Middle frontal gyrus (tissue), 1 donor: Measurements from ENCODE around the gene MIA.
A peak's percentile ranks its signal among the peaks of the same experiment; 100 is the strongest.
"Not testable (repeated sequence)": the region's sequence is repeated elsewhere in the genome, so short reads cannot be mapped to it uniquely, and the experiment has no call there.

ENCODE experiments used
- DNase-seq: peaks from one replicate; pipeline ENCODE4 v3.0.0-alpha.2; 2015; ENCODE audit warnings: low spot score; ENCODE audit errors: extremely low spot score

Gene MIA

DNA sequence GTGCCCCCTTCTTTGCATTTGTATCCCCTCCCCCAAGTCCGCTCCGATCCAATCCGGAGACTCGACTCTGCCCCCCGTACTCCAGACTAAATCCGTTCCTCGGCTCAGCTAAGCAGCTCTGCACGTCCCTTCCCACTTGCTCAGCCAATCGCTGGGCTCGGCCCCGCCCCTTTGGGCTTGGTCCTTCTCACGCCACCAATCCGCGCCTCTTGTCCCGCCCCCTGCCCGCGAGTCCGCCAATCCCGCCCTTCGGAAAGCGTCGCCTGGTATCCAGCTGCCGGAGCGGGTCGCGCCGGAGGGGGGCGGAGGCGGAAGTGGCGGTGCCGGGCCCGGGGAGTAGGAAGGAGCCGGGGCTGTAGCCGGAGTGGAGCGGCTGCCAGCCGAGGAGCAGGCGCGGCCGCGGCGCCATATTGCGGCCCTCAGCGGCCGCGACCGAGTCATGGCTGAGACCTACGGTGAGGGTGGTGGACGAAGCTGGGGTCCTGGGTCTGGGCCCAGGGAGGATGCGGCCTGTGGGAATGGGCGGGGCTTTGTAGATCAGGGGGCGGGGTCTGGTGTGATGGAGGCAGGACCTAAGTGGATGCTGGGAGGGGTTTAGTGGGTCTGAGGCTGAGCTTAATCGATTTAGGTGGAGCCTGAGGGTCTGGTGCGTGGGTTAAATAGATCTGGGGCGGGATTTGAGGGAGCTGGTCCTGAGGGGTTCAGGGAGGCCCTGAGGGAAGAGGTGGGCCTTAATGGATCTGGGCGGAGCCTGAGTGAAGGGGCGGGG lies 2.8 kb downstream of the MIA start, which contains the start of gene RAB4B:
Gene RAB4B (plus strand): TSS at position 311 of the 769 bp plus-strand sequence. CDS start 129 bp downstream, at position 440.
- DNase-seq: peak; percentile 99

DNA sequence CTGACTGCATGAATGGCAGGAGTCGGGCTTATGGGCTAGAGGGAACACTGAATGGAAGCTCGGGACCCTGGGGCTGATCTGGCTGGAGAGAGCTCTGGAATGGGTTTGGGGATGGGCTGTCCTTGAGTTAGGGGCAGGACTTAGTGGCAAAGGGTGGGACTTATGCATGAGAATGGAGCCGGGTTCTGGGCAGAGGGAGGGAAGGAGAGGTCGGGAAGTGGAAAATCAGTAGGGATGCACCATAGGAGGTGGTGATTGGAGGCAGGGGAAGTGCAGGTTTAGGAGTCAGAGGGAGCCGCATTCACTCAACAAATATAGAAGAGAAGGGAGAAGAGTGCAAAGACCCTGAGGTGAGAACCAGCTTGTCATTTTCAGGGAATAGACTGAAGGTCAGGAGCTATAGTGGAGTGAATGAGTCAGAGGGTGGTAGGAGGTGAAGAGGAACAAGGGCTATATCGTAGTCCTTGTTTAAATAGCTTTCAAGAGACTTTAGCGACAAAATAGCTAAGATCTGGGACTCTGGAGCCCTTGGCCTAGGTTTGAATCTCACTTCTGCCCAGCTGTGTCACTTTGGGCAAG lies 3.5 kb downstream of the MIA start:
- DNase-seq: no peak

DNA sequence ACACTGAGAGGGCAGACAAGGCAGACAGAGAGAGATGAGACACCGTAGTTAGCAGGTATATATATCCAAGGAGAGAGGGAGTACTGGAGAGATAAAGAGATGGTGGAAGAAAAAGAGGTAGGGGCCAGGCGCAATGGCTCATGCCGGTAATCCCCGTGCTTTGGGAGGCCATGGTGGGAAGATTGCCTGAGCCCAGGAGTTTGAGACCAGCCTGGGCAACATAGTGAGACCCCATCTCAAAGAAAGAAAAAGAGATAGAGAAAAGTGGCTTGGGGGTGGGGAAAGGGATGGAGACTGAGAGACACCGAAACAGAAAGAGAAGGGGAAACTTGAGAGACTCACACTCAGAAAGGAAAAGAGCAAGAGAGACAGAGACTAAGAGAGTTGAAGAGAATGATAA lies 5.3 kb downstream of the MIA start:
- DNase-seq: no peak

DNA sequence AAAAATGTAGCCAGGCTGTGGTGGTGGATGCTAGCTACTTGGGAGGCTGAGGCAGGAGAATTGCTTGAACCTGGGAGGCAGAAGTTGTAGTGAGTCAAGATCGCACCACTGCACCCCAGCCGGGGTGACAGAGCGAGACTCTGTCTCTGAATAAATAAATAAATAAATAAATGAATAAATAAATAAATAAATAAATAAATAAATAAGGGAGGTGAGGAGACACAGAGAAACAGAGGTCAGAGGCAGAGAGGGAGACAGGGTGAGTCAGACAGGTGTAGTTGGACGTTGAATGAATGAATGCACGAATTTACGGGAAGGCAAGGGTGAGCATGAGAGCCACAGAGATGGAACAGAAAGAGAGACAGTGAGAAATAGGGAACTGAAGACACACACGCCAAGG lies 5.8 kb downstream of the MIA start:
- no peak for DNase-seq

DNA sequence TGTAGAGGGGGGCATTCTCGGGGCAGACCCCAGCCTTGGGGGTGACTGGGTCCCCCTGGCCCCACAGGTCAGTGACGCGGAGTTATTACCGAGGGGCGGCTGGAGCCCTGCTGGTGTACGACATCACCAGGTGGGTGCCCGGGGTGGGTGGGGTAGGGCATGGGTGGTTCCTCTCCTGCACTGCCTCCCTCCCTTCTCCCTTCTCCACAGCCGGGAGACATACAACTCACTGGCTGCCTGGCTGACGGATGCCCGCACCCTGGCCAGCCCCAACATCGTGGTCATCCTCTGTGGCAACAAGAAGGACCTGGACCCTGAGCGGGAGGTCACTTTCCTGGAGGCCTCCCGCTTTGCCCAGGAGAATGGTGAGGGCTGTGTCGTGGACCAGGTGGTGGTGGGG lies 8.4 kb downstream of the MIA start:
- DNase-seq: no peak

DNA sequence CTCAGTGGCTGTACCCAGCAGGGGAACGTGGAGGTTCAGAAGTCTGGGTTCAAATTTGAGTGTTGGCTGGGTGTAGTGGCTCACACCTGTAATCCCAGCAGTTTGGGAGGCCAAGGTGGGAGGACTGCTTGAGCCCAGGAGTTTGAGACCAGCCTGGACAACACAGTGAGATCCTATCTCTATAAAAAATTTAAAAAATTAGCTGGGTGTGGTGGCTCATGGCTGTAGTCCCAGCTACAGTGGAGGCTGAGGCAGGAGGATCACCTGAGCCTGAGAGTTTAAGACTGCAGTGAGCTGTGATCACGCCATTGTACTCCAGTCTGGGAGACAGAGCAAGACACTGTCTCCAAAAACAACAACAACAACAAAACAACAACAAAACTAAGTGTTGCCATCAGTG lies 8.8 kb downstream of the MIA start:
- DNase-seq: not testable (repeated sequence)

DNA sequence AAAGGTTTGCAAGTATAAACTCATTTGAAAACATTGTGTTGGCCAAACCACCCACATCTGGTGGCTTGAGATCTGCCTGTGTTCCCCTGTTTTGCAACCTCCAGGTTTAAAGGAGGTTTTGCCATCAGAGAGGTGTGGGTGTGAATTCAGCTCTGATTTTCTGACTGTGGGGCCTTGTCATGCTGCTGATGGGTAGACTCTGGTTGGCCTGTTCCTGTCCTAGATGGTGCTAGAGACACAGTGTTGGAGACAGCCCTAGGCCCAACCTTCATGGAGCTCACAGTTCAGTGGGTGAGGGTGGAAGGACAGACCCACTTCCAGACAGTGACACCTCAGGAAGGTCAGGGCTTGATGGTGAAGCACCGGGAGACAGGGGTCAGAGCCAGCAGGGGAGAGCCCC lies 10.2 kb downstream of the MIA start:
- DNase-seq: no peak

DNA sequence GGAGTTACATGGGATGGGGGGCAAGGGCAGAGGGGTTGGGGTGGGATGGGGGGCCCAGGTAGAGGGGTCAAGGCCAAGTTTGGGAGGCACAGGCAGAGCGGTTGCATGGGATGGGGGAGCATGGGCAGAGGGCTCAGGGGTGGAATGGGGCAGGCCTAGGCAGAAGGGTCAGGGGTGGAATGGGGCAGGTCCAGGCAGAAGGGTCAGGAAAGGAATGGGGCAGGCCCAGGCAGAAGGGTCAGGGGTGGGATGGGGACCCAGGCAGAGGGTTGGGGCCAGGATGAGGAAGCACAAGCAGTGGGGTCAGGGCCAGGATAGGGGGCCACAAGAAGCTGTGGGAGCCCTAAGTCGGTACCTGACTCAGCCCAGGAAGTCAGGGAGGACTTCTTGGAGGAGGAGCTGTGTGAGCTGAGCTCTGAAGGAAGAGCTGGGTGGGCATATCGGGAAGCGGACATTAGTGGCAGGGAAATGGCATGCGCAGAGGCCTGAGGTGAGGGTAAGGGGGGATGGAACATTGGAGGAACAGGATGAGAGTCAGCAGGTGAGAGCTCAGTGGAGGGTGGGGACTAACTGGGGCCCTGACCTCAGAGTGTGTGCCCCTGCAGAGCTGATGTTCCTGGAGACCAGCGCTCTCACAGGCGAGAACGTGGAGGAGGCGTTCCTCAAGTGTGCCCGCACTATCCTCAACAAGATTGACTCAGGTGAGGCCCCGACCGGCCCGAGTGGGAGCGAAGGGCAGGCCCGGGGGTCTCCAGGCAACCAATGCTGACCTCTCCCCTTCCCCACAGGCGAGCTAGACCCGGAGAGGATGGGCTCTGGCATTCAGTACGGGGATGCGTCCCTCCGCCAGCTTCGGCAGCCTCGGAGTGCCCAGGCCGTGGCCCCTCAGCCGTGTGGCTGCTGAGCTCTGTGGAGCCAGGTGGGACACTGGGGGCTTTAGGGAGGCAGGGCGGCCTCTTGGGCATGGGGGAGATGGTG lies 11.0 kb downstream of the MIA start:
- DNase-seq: no peak

DNA sequence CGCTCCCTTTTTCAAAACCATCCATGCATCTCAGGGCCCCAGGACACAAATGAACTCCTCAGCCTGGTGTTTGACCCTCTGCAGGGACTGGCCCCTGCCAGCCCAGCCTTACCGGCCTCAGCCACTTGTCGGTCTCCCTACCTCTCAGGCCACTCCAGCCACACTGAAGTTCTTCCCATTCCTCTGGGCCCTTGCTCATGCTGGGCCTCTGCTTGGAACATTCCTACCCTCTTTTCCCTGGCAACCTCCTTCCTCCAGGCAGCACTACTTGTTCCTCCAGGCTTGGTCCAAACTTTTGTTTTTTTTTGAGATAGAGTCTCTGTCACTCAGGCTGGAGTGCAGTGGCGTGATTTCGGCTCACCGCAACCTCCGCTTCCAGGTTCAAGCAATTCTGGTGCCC lies 16.0 kb downstream of the MIA start:
- DNase-seq: no peak

DNA sequence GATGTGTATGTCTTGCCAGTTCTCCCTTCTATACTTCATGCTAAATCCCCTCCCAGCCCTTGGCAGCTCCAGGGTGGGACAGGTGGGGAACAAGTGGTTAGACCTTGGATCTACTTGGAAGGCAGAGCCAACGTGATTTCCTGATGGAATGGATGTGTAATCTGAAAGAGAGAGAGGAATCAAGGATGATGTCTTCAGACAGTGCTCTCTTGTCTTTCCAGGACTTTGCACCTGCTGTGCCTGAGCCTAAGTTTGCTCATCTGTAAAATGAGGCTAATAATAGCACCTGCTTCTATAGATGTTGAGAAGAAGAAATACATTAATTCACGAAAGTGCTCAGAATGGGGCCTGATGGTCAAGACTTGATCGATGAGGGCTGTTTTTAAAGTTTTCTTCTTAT lies 16.7 kb downstream of the MIA start:
- no peak for DNase-seq

DNA sequence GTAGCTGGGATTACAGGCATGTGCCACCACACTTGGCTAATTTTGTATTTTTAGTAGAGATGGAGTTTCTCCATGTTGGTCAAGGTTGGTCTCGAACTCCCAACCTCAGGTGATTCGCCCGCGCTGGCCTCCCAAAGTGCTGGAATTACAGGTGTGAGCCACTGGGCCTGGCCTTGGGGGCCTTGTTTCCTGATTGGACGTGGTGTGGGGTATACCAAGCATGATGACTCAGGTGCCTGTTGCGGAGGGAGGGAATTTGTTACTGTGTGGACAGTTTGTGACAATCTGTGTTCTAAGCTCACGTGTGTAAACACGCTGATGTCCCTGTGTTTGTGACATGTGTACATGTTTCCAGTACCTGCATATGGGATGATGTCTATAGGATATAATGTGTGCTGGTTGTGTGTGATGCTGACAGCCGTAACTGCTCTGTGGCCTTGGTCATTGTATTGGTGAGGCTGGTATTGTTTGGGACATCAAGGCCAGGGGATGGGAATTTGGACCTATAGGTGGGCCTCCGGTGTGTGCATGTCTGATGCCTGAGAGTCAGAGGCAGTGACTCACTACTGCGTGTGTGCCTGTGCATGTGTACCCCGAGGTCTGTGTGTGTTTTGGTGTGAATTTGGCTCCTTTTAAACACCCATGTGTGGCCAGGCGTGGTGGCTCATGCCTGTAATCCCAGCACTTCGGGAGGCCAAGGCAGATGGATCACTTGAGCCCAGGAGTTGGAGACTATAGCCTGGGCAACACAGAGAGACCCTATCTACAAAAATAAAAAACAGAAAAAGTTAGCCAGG lies 22.0 kb downstream of the MIA start:
- no peak for DNase-seq

DNA sequence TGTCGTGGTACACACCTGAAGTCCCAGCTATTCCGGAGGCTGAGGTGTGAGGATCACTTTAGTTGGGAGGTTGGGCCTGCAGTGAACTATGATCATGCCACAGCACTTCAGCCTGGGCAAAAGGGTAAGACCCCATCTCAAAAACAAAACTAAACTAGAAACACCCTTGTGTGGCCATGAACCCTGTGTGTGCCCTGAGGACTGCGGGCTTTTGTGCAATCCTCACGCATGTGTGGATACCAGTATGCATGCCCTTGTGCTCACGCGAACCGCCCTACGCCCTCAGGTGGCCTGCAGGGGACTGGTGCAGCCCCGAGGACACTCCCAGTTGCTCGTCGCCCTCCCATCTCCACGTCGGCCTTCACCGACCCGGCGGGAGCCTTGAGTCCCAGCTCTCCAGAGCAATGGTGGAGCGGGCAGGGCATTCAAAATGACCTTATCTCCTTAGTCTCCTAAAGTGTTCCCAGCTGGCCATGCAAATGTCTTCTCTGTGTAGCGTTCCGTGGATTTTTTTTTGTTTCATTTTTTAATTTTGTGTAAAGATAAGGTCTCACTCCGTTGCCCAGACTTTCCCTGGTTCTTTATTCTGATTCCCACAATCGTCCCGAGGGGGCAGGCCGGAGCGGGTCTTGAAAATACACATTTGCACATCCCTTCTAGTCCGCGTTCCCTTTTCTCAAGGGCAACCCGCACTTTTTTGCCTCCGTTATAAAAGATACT lies 22.8 kb downstream of the MIA start:
- DNase-seq: no peak

DNA sequence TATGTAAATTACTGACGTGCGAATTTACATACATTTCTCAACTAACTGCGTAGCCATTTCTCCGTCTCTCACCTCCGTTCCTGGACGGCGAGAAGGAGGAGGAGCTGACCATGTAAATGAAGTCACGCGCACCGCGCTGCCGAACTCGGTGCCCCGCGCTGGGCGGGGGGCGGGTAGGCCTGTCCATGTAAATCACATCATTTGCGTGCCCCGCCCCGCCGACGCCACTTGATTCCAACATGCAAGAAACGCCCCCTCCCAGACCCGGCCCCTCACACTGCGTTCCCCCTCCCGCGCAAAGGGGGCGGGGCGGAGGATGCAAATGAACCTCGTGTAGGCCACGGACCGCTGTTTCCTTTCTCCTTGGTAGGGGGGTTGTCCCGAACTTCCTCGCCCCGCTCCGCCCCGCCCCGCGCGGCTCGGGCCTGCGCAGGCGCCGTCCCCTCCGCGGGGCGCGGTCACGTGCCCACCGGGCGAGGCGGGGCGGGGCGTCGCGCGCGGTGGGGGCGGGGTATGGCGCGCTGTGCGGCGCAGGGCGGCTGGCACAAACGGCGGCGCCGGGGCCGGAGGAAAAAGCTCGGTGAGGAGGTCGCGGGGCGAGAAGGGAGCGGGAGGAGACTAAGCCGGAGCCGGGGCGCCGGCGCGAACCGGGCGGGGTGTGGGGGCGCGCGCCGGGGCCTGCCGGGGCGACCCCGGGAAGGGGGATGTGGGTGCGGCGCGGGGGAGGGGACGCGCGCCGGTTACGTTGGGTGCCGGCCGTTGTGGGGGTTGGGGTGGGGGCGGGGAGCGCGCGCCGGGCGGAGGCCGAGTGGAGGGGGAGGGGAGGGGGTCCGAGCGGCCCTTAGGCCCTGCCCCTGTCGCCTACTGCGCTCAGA lies 23.6 kb downstream of the MIA start, which contains the start of gene EGLN2:
Gene EGLN2 (plus strand): TSS at position 509 of the 875 bp plus-strand sequence. CDS start 1,382 bp downstream, outside the sequence.
- DNase-seq: peak; percentile 99

DNA sequence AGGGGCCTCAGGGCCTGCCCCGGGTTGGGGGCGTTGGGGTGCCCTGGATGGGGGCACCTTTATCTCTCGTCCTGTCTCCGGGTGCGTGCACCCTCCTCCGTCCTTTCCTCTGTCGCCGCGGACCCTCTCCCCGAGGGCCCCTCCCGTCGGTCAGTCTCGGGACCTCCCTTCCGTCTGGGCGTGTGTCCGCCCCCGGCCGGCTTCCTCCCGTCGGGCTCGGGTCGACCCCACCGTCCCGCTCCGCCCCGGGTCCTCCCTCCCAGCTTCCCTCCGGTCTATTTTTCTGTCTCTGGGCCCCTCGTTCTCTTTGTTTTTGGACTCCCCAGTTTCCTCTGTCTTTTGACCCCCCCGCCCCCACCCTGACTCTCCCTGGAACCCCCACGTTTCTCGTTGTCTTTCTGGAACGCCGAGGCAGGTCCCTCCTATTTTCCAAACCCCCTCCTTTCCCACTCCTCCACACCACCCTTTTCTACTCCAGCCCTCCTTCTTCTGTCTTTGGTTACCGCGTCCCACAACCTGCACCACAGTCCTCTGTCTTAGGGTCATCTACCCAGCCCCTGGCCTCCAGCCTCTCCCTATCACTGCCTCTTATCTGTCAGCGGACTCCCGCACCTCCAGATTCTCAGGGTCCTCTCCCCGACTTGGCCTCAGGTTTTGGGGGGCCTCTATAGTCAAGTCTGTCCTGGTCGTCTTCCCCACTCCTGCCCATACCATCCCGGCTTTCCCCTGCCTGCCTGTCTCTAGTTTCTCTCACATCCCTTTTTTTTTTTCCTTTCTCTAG lies 24.4 kb downstream of the MIA start:
- no peak for DNase-seq

DNA sequence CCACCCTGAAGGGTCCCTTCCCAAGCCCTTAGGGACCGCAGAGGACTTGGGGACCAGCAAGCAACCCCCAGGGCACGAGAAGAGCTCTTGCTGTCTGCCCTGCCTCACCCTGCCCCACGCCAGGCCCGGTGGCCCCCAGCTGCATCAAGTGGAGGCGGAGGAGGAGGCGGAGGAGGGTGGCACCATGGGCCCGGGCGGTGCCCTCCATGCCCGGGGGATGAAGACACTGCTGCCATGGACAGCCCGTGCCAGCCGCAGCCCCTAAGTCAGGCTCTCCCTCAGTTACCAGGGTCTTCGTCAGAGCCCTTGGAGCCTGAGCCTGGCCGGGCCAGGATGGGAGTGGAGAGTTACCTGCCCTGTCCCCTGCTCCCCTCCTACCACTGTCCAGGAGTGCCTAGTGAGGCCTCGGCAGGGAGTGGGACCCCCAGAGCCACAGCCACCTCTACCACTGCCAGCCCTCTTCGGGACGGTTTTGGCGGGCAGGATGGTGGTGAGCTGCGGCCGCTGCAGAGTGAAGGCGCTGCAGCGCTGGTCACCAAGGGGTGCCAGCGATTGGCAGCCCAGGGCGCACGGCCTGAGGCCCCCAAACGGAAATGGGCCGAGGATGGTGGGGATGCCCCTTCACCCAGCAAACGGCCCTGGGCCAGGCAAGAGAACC lies 25.1 kb downstream of the MIA start:
- DNase-seq: no peak

DNA sequence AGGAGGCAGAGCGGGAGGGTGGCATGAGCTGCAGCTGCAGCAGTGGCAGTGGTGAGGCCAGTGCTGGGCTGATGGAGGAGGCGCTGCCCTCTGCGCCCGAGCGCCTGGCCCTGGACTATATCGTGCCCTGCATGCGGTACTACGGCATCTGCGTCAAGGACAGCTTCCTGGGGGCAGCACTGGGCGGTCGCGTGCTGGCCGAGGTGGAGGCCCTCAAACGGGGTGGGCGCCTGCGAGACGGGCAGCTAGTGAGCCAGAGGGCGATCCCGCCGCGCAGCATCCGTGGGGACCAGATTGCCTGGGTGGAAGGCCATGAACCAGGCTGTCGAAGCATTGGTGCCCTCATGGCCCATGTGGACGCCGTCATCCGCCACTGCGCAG lies 25.7 kb downstream of the MIA start:
- DNase-seq: no peak

DNA sequence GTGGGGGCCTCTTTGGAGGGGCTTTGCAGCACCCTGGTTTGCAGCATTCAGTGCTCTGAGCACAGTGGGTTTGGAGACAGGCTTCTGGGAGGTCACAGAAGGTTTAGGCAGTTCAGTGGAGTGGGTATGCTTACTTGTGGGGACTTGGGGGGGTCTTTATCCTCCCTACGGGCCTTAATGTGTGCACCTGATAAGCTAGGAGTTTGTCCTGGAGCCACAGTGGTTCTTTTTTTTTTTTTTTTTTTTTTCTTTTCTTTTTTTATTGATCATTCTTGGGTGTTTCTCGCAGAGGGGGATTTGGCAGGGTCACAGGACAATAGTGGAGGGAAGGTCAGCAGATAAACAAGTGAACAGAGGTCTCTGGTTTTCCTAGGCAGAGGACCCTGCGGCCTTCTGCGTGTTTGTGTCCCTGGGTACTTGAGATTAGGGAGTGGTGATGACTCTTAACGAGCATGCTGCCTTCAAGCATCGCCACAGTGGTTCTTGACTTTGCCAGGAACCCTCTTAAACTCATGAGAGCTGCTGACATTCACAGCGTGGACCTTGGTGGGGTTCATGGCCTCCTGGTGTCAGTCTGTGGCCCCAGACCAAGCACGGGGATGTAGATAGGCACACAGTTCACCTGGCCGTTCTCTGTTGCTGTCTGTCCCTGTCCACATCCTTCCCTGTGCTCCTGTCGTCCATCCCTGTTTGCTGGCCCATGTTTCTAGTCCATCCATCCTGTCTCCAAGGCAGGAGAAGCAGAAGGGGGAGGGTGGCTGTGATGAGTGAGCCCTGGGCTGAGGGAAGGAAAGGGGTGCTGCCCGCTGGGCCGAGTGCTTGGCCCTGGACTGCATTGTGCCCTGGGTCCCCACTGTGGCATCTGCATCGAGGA lies 26.3 kb downstream of the MIA start:
- DNase-seq: no peak
